Dendritic cell treated with granulocyte-macrophage colony-stimulating factor and Interleukin-4, amounts not matched to agents 40 ng/mL and 50 ng/mL, for 4 days (primary cell): ENCODE data around the gene CST5.
"Not testable (repeated sequence)": the region's sequence is repeated elsewhere in the genome, so short reads cannot be mapped to it uniquely, and the experiment has no call there.

Source experiments
- H3K27ac Mint-ChIP-seq: one replicate; pipeline ENCODE4 v1.8.0; 2022; ENCODE audit warnings: mild to moderate bottlenecking, mixed read lengths
- H3K27me3 Mint-ChIP-seq: one replicate; pipeline ENCODE4 v1.8.0; 2022; ENCODE audit warnings: mild to moderate bottlenecking, mixed read lengths
- H3K36me3 Mint-ChIP-seq: one replicate; pipeline ENCODE4 v1.8.0; 2022; ENCODE audit warnings: low read depth, mixed read lengths
- H3K4me1 Mint-ChIP-seq: one replicate; pipeline ENCODE4 v1.8.0; 2022; ENCODE audit warnings: low read depth, mixed read lengths
- H3K4me3 Mint-ChIP-seq: one replicate; pipeline ENCODE4 v1.8.0; 2022; ENCODE audit warnings: mild to moderate bottlenecking, moderate library complexity, mixed read lengths
- H3K9me3 Mint-ChIP-seq: one replicate; pipeline ENCODE4 v1.8.0; 2022; ENCODE audit warnings: mixed read lengths
- intact Hi-C: fragments of 100-400 bp; cut with micrococcal nuclease; formaldehyde crosslinking; loops from one replicate; pipeline ENCODE4 v1.15.0; 2022

Gene CST5

GRCh38 chr20:23917024-23917725, 37.6 kb upstream of the CST5 start:
- Mint-ChIP-seq H3K27me3 (no peaks in the 10 kb centered on the region), H3K27ac (no peak overlapping the region), H3K36me3 (no peaks in the 10 kb centered on the region), H3K4me3 (no peak overlapping the region), H3K4me1 (no peaks in the 10 kb centered on the region), H3K9me3 (no peaks in the 10 kb centered on the region)
- intact Hi-C loops, result no loop called here

GRCh38 chr20:23915844-23916243, 36.3 kb upstream of the CST5 start:
- Mint-ChIP-seq H3K4me3 (no peak overlapping the region), H3K27me3 (no peaks in the 10 kb centered on the region), H3K9me3 (no peaks in the 10 kb centered on the region), H3K36me3 (no peaks in the 10 kb centered on the region), H3K4me1 (no peaks in the 10 kb centered on the region), H3K27ac (no peak overlapping the region)
- intact Hi-C loops, result no loop called here

GRCh38 chr20:23914469-23914868, 34.9 kb upstream of the CST5 start:
- H3K27ac Mint-ChIP-seq, H3K9me3 Mint-ChIP-seq, H3K36me3 Mint-ChIP-seq, H3K27me3 Mint-ChIP-seq, intact Hi-C loops, H3K4me3 Mint-ChIP-seq, H3K4me1 Mint-ChIP-seq: not testable (repeated sequence)

- peaks cover 35% of the 10 kb centered on the region for H3K9me3 Mint-ChIP-seq
- H3K36me3 Mint-ChIP-seq, result no peaks in the 10 kb centered on the region
- no peaks in the 10 kb centered on the region for H3K4me1 Mint-ChIP-seq
- H3K4me3 Mint-ChIP-seq, result no peak overlapping the region
- no peak overlapping the region for H3K27ac Mint-ChIP-seq
- peaks cover 2% of the 10 kb centered on the region for H3K27me3 Mint-ChIP-seq
- intact Hi-C loops, result no loop called here
Measured at GRCh38 chr20:23910210-23910609, 30.7 kb upstream of the CST5 start.

GRCh38 chr20:23909390-23909789, 29.8 kb upstream of the CST5 start:
- H3K4me1 Mint-ChIP-seq, result no peaks in the 10 kb centered on the region

GRCh38 chr20:23907579-23907978, 28.0 kb upstream of the CST5 start:
- H3K27ac Mint-ChIP-seq, result no peak overlapping the region
- H3K9me3 Mint-ChIP-seq, result peaks cover 45% of the 10 kb centered on the region
- no peaks in the 10 kb centered on the region for H3K36me3 Mint-ChIP-seq
- H3K4me1 Mint-ChIP-seq, result no peaks in the 10 kb centered on the region
- intact Hi-C loops, result no loop called here
- no peak overlapping the region for H3K4me3 Mint-ChIP-seq
- peaks cover 4% of the 10 kb centered on the region for H3K27me3 Mint-ChIP-seq

More at GRCh38 chr20:23909390-23909789, 29.8 kb upstream of the CST5 start:
- H3K9me3 Mint-ChIP-seq, result peaks cover 44% of the 10 kb centered on the region
- peaks cover 4% of the 10 kb centered on the region for H3K27me3 Mint-ChIP-seq
- intact Hi-C loops, result no loop called here
- H3K36me3 Mint-ChIP-seq, result no peaks in the 10 kb centered on the region
- H3K4me3 Mint-ChIP-seq, result no peak overlapping the region
- no peak overlapping the region for H3K27ac Mint-ChIP-seq

- peaks cover 25% of the 10 kb centered on the region for H3K9me3 Mint-ChIP-seq
- H3K27me3 Mint-ChIP-seq, H3K36me3 Mint-ChIP-seq, H3K27ac Mint-ChIP-seq, intact Hi-C loops, H3K4me1 Mint-ChIP-seq, H3K4me3 Mint-ChIP-seq: not testable (repeated sequence)
Measured at GRCh38 chr20:23902396-23902795, 22.8 kb upstream of the CST5 start.

- H3K36me3 Mint-ChIP-seq, H3K4me3 Mint-ChIP-seq, H3K27me3 Mint-ChIP-seq, intact Hi-C loops, H3K9me3 Mint-ChIP-seq, H3K27ac Mint-ChIP-seq, H3K4me1 Mint-ChIP-seq: not testable (repeated sequence)
Measured at GRCh38 chr20:23890867-23891266, 11.3 kb upstream of the CST5 start.

GRCh38 chr20:23889775-23890187, 10.2 kb upstream of the CST5 start:
- Mint-ChIP-seq H3K27me3 (no peaks in the 10 kb centered on the region), H3K36me3 (no peaks in the 10 kb centered on the region), H3K4me1 (no peaks in the 10 kb centered on the region), H3K9me3 (no peaks in the 10 kb centered on the region), H3K4me3 (no peak overlapping the region), H3K27ac (no peak overlapping the region)
- intact Hi-C loops, result loop anchor here (5.0 kb wide), 3 partner anchors 108 to 1028 kb away; no protein-coding TSS in a partner anchor

GRCh38 chr20:23887856-23888255, 8.3 kb upstream of the CST5 start:
- no peak overlapping the region for H3K4me3 Mint-ChIP-seq
- no peaks in the 10 kb centered on the region for H3K27me3 Mint-ChIP-seq
- intact Hi-C loops, result loop anchor here (5.0 kb wide), 3 partner anchors 109 to 1029 kb away; no protein-coding TSS in a partner anchor

GRCh38 chr20:23884771-23885162, 5.2 kb upstream of the CST5 start:
- H3K4me1 Mint-ChIP-seq, result no peaks in the 10 kb centered on the region
- H3K4me3 Mint-ChIP-seq, result no peak overlapping the region
- H3K36me3 Mint-ChIP-seq, result no peaks in the 10 kb centered on the region
- no peaks in the 10 kb centered on the region for H3K9me3 Mint-ChIP-seq
- H3K27ac Mint-ChIP-seq, result no peak overlapping the region
- intact Hi-C loops, result loop anchor here (5.0 kb wide), 3 partner anchors 113 to 1033 kb away; no protein-coding TSS in a partner anchor
- no peaks in the 10 kb centered on the region for H3K27me3 Mint-ChIP-seq

More at GRCh38 chr20:23887856-23888255, 8.3 kb upstream of the CST5 start:
- H3K27ac Mint-ChIP-seq, result no peak overlapping the region
- H3K9me3 Mint-ChIP-seq, result no peaks in the 10 kb centered on the region
- H3K36me3 Mint-ChIP-seq, result no peaks in the 10 kb centered on the region
- H3K4me1 Mint-ChIP-seq, result no peaks in the 10 kb centered on the region

- Mint-ChIP-seq H3K9me3 (no peaks in the 10 kb centered on the region), H3K36me3 (no peaks in the 10 kb centered on the region), H3K4me3 (no peak overlapping the region), H3K27ac (no peak overlapping the region), H3K4me1 (no peaks in the 10 kb centered on the region), H3K27me3 (no peaks in the 10 kb centered on the region)
- intact Hi-C loops, result no loop called here
Measured at GRCh38 chr20:23884136-23884770, 4.7 kb upstream of the CST5 start.

- Mint-ChIP-seq H3K27ac (no peak overlapping the region), H3K9me3 (no peaks in the 10 kb centered on the region), H3K27me3 (no peaks in the 10 kb centered on the region), H3K4me3 (no peak overlapping the region), H3K36me3 (no peaks in the 10 kb centered on the region), H3K4me1 (no peaks in the 10 kb centered on the region)
- intact Hi-C loops, result no loop called here
Measured at GRCh38 chr20:23881371-23881770, 1.8 kb upstream of the CST5 start.

GRCh38 chr20:23880417-23880816, 869 bp upstream of the CST5 start:
- Mint-ChIP-seq H3K36me3 (no peaks in the 10 kb centered on the region), H3K4me3 (no peak overlapping the region), H3K9me3 (no peaks in the 10 kb centered on the region), H3K27me3 (no peaks in the 10 kb centered on the region), H3K27ac (no peak overlapping the region), H3K4me1 (no peaks in the 10 kb centered on the region)
- intact Hi-C loops, result no loop called here
